ENCODE data around the gene PNRC1. TPM values are rescaled to one million over a fixed set of nuclear protein-coding genes. Genes with fewer than 3 reads are reported as not detected.
A peak's percentile ranks its signal among the peaks of the same experiment; 100 is the strongest.

PNRC1 gene
- polyA plus RNA-seq, 1 experiment = 22.6 TPM

DNA sequence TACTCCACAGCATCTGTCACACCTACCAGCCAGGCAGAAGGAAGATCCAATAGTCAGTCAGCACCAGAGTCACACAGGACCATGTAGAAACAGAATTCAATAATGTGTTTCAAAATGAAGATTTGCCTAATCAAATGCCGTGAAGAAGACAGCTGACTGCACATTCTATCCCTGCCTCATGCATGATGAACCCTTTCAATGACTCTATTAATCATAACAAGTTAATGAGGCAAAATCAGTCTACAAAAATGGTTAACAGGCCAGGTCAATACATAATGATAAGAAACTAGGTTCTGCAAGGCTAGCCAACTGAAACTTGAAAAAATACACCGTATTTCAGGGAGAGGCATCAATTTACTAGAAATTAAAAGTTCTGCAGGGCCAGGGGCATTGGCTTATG is 6.7 kb upstream of the PNRC1 start:
- TF ChIP-seq, protein P1, sequence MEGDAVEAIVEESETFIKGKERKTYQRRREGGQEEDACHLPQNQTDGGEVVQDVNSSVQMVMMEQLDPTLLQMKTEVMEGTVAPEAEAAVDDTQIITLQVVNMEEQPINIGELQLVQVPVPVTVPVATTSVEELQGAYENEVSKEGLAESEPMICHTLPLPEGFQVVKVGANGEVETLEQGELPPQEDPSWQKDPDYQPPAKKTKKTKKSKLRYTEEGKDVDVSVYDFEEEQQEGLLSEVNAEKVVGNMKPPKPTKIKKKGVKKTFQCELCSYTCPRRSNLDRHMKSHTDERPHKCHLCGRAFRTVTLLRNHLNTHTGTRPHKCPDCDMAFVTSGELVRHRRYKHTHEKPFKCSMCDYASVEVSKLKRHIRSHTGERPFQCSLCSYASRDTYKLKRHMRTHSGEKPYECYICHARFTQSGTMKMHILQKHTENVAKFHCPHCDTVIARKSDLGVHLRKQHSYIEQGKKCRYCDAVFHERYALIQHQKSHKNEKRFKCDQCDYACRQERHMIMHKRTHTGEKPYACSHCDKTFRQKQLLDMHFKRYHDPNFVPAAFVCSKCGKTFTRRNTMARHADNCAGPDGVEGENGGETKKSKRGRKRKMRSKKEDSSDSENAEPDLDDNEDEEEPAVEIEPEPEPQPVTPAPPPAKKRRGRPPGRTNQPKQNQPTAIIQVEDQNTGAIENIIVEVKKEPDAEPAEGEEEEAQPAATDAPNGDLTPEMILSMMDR (IDR thresholded peaks at IDR 0.05; ENCODE audit: low read depth, low read length) = no peak
- CTCF ChIA-PET = interaction anchor here (4.0 kb wide), 1 partner anchor 91 kb away, joined by 17 read pairs; no protein-coding TSS in a partner anchor
- Histone ChIP-seq H3K27ac (ENCODE audit: low read depth, low read length) (no peak overlapping the region), H3K9me3 (ENCODE audit: control insufficient read depth, insufficient read depth, low read length) (no peaks in the 10 kb centered on the region), H3K27me3 (ENCODE audit: control insufficient read depth, insufficient read depth, low read length) (peaks cover 3% of the 10 kb centered on the region), H3K4me3 (ENCODE audit: low read depth, low read length) (no peak overlapping the region)
- no peak for DNase-seq (ENCODE audit: low read depth, low spot score)
- POLR2A ChIA-PET = no interaction called here

DNA sequence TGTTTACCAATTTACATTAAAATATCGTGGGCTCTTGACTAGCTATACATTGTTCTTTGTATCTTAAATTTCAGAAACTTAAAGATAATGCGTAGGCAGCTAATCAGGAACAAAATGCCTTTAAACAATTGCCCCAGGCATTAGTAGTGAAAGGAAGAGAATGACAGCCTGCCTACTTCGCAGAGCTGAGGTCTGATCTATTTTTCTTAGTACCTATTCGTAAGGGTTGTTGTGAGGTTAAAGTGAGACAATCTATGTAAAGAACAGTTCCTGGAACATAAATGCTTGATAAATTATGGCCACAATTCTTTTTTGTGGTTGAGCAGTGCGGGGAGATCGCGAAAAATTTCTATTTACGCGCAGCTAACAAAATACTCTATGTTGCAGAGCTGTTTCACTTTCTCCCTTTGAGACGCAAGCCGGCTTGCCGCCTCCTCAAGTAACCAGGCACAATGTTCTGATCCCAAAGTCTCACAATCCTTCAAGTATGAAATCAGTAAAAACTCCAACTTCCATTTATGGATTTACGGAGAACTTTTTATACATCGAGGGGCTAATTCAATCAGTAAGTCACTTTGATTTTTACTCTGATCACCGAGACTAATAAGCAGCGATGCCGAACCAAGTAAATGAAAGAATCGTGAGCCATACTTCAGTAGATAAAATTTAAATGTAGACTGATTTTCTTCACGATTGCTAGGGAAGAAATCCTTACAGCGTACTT is 878 bp upstream of the PNRC1 start:
- TF ChIP-seq, protein P1 (IDR thresholded peaks at IDR 0.05; ENCODE audit: low read depth, low read length) = no peak
- peak overlapping the region; percentile 99 for H3K4me3 ChIP-seq (ENCODE audit: low read depth, low read length)
- CTCF ChIA-PET = interaction anchor here (1.4 to 5.2 kb wide), 2 partner anchors 43 to 97 kb away, joined by 5 to 36 read pairs; no protein-coding TSS in a partner anchor
- H3K27me3 ChIP-seq (ENCODE audit: control insufficient read depth, insufficient read depth, low read length) = peaks cover 3% of the 10 kb centered on the region
- POLR2A ChIA-PET = interaction anchor here (0.8 to 2.4 kb wide), 12 partner anchors 10 to 273 kb away, joined by 3 to 21 read pairs (median 5); partner anchors contain the start of genes PM20D2, RNGTT and UBE2J1
- no peaks in the 10 kb centered on the region; the same call in 1 of the 2 replicates for H3K9me3 ChIP-seq (ENCODE audit: control insufficient read depth, insufficient read depth, low read length)
- no peak for DNase-seq (ENCODE audit: low read depth, low spot score)
- peak overlapping the region; percentile 62 for H3K27ac ChIP-seq (ENCODE audit: low read depth, low read length)

DNA sequence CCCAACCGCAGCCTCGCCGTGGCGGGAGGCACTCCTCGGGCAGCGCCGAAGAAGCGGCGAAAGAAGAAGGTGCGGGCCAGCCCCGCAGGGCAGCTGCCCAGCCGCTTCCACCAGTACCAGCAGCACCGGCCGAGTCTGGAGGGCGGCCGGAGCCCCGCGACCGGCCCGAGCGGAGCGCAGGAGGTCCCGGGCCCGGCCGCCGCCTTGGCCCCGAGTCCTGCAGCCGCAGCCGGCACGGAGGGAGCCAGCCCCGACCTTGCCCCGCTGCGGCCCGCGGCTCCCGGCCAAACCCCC is 525 bp downstream of the PNRC1 start:
- CTCF ChIA-PET = interaction anchor here (0.6 to 5.2 kb wide), 3 partner anchors 91 to 162 kb away, joined by 4 to 36 read pairs (median 4); no protein-coding TSS in a partner anchor
- Histone ChIP-seq H3K9me3 (ENCODE audit: control insufficient read depth, insufficient read depth, low read length) (no peaks in the 10 kb centered on the region; the same call in 1 of the 2 replicates), H3K27ac (ENCODE audit: low read depth, low read length) (peak overlapping the region; percentile 98), H3K4me3 (ENCODE audit: low read depth, low read length) (peak overlapping the region; percentile 99), H3K27me3 (ENCODE audit: control insufficient read depth, insufficient read depth, low read length) (peaks cover 3% of the 10 kb centered on the region)
- DNase-seq (ENCODE audit: low read depth, low spot score) = no peak
- POLR2A ChIA-PET = interaction anchor here (0.6 to 2.4 kb wide), 9 partner anchors 14 to 217 kb away, joined by 3 to 21 read pairs (median 8); partner anchors contain the start of genes PM20D2 and RNGTT
- TF ChIP-seq, protein P1 (IDR thresholded peaks at IDR 0.05; ENCODE audit: low read depth, low read length) = no peak

DNA sequence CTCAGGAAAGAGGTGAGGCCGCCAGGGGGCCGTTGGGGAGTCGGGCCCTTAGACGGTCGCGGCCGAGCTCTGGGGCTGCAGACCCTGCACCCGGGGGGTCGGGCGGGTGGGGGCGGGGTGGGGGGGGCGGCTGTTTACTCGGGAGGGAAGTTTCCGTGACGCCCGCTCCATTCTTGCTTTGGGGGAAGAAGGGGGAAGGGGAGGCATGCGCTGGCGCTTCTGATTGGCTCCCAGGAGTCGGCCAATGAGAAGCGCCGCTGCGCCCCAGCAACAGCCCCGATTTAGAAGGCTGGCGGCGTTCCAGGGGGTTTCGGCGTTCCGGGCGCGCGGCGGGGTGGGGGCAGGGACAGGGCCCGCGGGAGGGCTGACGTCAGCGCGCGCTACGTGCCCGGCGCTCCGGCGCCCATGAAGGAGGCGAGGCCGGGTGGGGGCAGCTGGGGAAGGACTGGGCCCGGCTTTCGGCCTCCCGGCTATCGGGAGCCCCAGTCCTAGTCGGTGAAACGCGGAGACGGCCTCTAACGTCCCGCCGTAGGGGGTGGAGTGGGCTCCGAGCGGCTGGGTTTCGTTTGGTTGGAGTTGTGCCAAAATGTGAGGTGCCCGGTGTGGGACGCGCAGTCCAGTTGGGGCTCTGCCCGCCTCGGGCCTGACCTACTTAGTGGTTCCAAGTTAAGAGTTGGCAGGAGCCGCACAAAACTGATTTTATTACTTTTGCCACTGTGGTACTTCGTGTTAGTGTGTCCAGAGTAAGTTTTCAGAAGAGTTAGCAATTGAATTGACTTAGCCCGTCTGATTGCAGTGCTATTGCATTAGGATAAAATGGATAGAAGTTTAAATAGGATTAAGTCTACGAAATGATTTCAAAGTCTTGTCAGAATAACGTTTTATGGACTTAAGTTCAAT is 1.1 kb downstream of the PNRC1 start:
- ChIA-PET POLR2A (interaction anchor here (1.0 to 2.4 kb wide), 2 partner anchors 118 to 271 kb away, joined by 3 to 13 read pairs; partner anchors contain the start of genes RNGTT and UBE2J1), CTCF (interaction anchor here (0.6 kb wide), 1 partner anchor 91 kb away, joined by 4 read pairs; no protein-coding TSS in a partner anchor)

More for the DNA sequence above, 1.1 kb downstream of the PNRC1 start:
- TF ChIP-seq, protein P1 (IDR thresholded peaks at IDR 0.05; ENCODE audit: low read depth, low read length) = no peak
- DNase-seq (ENCODE audit: low read depth, low spot score) = peak; percentile 91
- Histone ChIP-seq H3K9me3 (ENCODE audit: control insufficient read depth, insufficient read depth, low read length) (no peaks in the 10 kb centered on the region; the same call in 1 of the 2 replicates), H3K4me3 (ENCODE audit: low read depth, low read length) (peak overlapping the region; percentile 99), H3K27me3 (ENCODE audit: control insufficient read depth, insufficient read depth, low read length) (no peaks in the 10 kb centered on the region), H3K27ac (ENCODE audit: low read depth, low read length) (peak overlapping the region; percentile 98)

Measured in AG04450 (cell line).